Heart right ventricle (tissue), 16 donors: ENCODE data around the gene SLC1A7. TPM values are rescaled to one million over a fixed set of nuclear protein-coding genes. Genes with fewer than 3 reads are reported as not detected.

ENCODE experiments used
- ATAC-seq, 8 donors: fragments of 200-7000 bp; cut with Tn5 transposase; one replicate each; pipeline ENCODE4 v1.9.1; 2020; ENCODE audit warnings: mild to moderate bottlenecking in 8 of 8, moderate library complexity in 8 of 8, moderate number of reproducible peaks in 1 of 8
- DNase-seq, 2 donors: peaks; one replicate each; pipeline ENCODE4 v3.0.0-alpha.2; 2020
- H3K27ac ChIP-seq, 10 donors: fragments of 200-600 bp; sonication (generic) in 2 of 10; one replicate each; pipeline versions ENCODE4 v1.5.0 to v1.8.0; 2020 to 2022; ENCODE audit warnings: mild to moderate bottlenecking in 3 of 10
- H3K27me3 ChIP-seq, 7 donors: fragments of 200-600 bp; one replicate each; pipeline ENCODE4 v1.8.0; 2021 to 2022; ENCODE audit warnings: mild to moderate bottlenecking in 2 of 7
- H3K36me3 ChIP-seq, 9 donors: fragments of 200-600 bp; sonication (generic) in 1 of 9; one replicate each; pipeline versions ENCODE4 v1.5.0 to v1.8.0; 2020 to 2022; ENCODE audit warnings: mild to moderate bottlenecking in 2 of 9
- H3K4me1 ChIP-seq, 9 donors: fragments of 200-600 bp; sonication (generic) in 1 of 9; one replicate each; pipeline versions ENCODE4 v1.5.0 to v1.8.0; 2020 to 2022; ENCODE audit warnings: mild to moderate bottlenecking in 4 of 9
- H3K4me3 ChIP-seq, 10 donors: fragments of 200-600 bp; sonication (generic) in 2 of 10; one replicate each; pipeline versions ENCODE4 v1.5.0 to v1.8.0; 2020 to 2022; ENCODE audit warnings: mild to moderate bottlenecking in 7 of 10, moderate library complexity in 2 of 10
- H3K9me3 ChIP-seq, 11 donors: fragments of 200-600 bp in 10 of 11; sonication (generic) in 2 of 11; one replicate each; pipeline versions ENCODE4 v1.5.0 to v1.8.0; 2013 to 2022; ENCODE audit warnings: mild to moderate bottlenecking in 2 of 11, control low read depth in 1 of 11, moderate library complexity in 1 of 11
- CTCF ChIP-seq, 9 donors: fragments of 200-600 bp; sonication (generic) in 2 of 9; IDR thresholded peaks; one replicate each; pipeline versions ENCODE4 v1.5.0 to v1.8.0; 2021 to 2022; ENCODE audit warnings: antibody characterized with exemption in 9 of 9, mild to moderate bottlenecking in 5 of 9, moderate library complexity in 1 of 9
- WGBS, 2 donors: extraction: QIAGEN DNeasy Blood & Tissue Kit; methylation state at CpG; one replicate each; pipeline ENCODE4 v1.1.7; 2013; ENCODE audit warnings: inconsistent platforms in 1 of 2; 5-methylcytosine and 5-hydroxymethylcytosine counted together
- intact Hi-C, 10 donors: fragments of 100-400 bp; cut with DNase I; formaldehyde crosslinking; loops; one replicate each; pipeline versions ENCODE4 v1.11.1 to v1.14.2; 2022
- polyA plus RNA-seq, 2 donors: library from polyadenylated mRNA; stranded (reverse); fragments of 200-250 nt; gene quantifications; one replicate each; pipeline ENCODE4 v1.2.3, GENCODE V29; 2013
- total RNA-seq, 10 donors: library from RNA; stranded (reverse); fragmentation: NEBNext Ultra II Directional in 3 of 10; extraction: Animal tissue kit (Norgen Biotek cat#: 25700) in 3 of 10; gene quantifications; one replicate each; pipeline versions ENCODE4 v1.2.1 to v1.2.4, GENCODE V29; 2021 to 2023
- donor health status: Arrhythmogenic right ventricular cardiomyopathy.
- donor health status: ischemic (EF 13 %, LVEDD 7.1; RV severe dilation, severe dysfunction).
- donor health status: healthy with polysubstance abuse.
- donor health status: DM: no; HTN: yes; CAD: no.
- donor health status: DM: no; HTN: no; CAD: no.
- donor health status: ischemic (EF 25% LVEDD 6.9; RV normal size, moderate dysfunction).
- donor health status: ischemic (EF 25% LVEDD 5.7; RV mildly dilated, moderate dysfunction).
- donor health status: healthy.
- donor health status: DM: yes; HTN: yes; CAD: no.
- donor health status: Ischemic cardiomyopathy.
- donor health status: ischemic (EF 35%, LVEDD 5.7; RV mildly dilated, moderate dysfunction).
- donor health status: nonischemic (EF 11% LVEDD 7.7; RV severe dilation, severe dysfunction).
- donor health status: DM: yes; HTN: yes; CAD: no.
- donor health status: PGD.
- donor health status: ischemic (EF 29% LVEDD 5.4; RV normal size, mild dysfunction).
- donor health status: nonischemic (EF 23%, LVEDD 6.1; RV moderate dilation, normal function).

SLC1A7 gene
- total and polyA plus RNA-seq, 12 donors: 0.04 to 2.0 (median 0.42) TPM

- ATAC-seq (no peak), DNase-seq (no peak)
- intact Hi-C loops: loop anchor here in 1 of 10 donors (10.0 kb wide), 1 partner anchor 117 kb away; no protein-coding TSS in a partner anchor
- H3K36me3 ChIP-seq: peaks cover 0 to 10% (median 0%) of the 10 kb centered on the region in 9 donors
- H3K9me3 ChIP-seq: no peaks in the 10 kb centered on the region
- peaks cover 0 to 14% (median 4%) of the 10 kb centered on the region in 9 donors for H3K4me1 ChIP-seq
- no peak overlapping the region for H3K27ac ChIP-seq
- peaks cover 0 to 12% (median under 1%) of the 10 kb centered on the region in 7 donors for H3K27me3 ChIP-seq
- H3K4me3 ChIP-seq: no peak overlapping the region
- WGBS, 2 donors: 89% methylated on average over 2 of the region's 2 CpGs
- TF ChIP-seq CTCF (IDR thresholded peaks at IDR 0.05): no peak
These were observed 74.6 kb downstream of the SLC1A7 start for GRCh38 chr1:53067886-53068285.

GRCh38 chr1:53066891-53067738, 75.3 kb downstream of the SLC1A7 start:
- Histone ChIP-seq H3K27ac (peak overlapping the region in 3 of 10 donors; percentile 12 to 52 (median 36)), H3K27me3 (peaks cover 0 to 20% (median 3%) of the 10 kb centered on the region in 7 donors), H3K9me3 (no peaks in the 10 kb centered on the region), H3K36me3 (peaks cover 0 to 10% (median 0%) of the 10 kb centered on the region in 9 donors), H3K4me3 (no peak overlapping the region), H3K4me1 (peaks cover 0 to 22% (median 12%) of the 10 kb centered on the region in 9 donors)
- ATAC-seq (peak in 1 of 8 donors; percentile 25), DNase-seq (no peak)
- intact Hi-C loops: loop anchor here in 1 of 10 donors (10.0 kb wide), 1 partner anchor 118 kb away; no protein-coding TSS in a partner anchor
- TF ChIP-seq CTCF (IDR thresholded peaks at IDR 0.05): no peak
- WGBS, 2 donors: 81% methylated on average over 13 of the region's 13 CpGs

- Histone ChIP-seq H3K4me3 (no peak overlapping the region), H3K27me3 (peaks cover 0 to 26% (median 8%) of the 10 kb centered on the region in 7 donors), H3K4me1 (peaks cover 0 to 26% (median 18%) of the 10 kb centered on the region in 9 donors), H3K36me3 (peaks cover 0 to 10% (median 0%) of the 10 kb centered on the region in 9 donors), H3K9me3 (no peaks in the 10 kb centered on the region), H3K27ac (peak overlapping the region in 1 of 10 donors; percentile 36)
- WGBS, 2 donors: 48 to 58% methylated on average over 6 of the region's 6 CpGs
- intact Hi-C loops: loop anchor here in 1 of 10 donors (10.0 kb wide), 1 partner anchor 118 kb away; no protein-coding TSS in a partner anchor
- TF ChIP-seq CTCF (IDR thresholded peaks at IDR 0.05): no peak
- no peak for DNase-seq
- ATAC-seq: peak in 1 of 8 donors; percentile 8
These were observed 76.0 kb downstream of the SLC1A7 start for GRCh38 chr1:53066488-53066887.

- no peaks in the 10 kb centered on the region for H3K9me3 ChIP-seq
- DNase-seq (no peak), ATAC-seq (no peak)
- peaks cover 0 to 37% (median 8%) of the 10 kb centered on the region in 7 donors for H3K27me3 ChIP-seq
- intact Hi-C loops: loop anchor here in 1 of 10 donors (10.0 kb wide), 1 partner anchor 119 kb away; no protein-coding TSS in a partner anchor
- 96 to 97% methylated on average over 7 of the region's 7 CpGs for WGBS, 2 donors
- H3K27ac ChIP-seq: no peak overlapping the region
- H3K4me3 ChIP-seq: no peak overlapping the region
- H3K36me3 ChIP-seq: peaks cover 0 to 6% (median 0%) of the 10 kb centered on the region in 9 donors
- no peak for TF ChIP-seq CTCF (IDR thresholded peaks at IDR 0.05)
- peaks cover 0 to 32% (median 18%) of the 10 kb centered on the region in 9 donors for H3K4me1 ChIP-seq
These were observed 77.0 kb downstream of the SLC1A7 start for GRCh38 chr1:53065391-53065790.
